NCI-H524 (cell line): ENCODE data around the gene DHTKD1.
"Not testable (repeated sequence)": the region's sequence is repeated elsewhere in the genome, so short reads cannot be mapped to it uniquely, and the experiment has no call there.

Experiments used
- DNase-seq, 2 experiments: peaks; one replicate each; lab custom pipeline; 2025; lab: John Stamatoyannopoulos, UW

The DHTKD1 gene

GRCh38 chr10:12067336-12067735 lies 1.4 kb upstream of the DHTKD1 start:
- DNase-seq, result no peak

DNA sequence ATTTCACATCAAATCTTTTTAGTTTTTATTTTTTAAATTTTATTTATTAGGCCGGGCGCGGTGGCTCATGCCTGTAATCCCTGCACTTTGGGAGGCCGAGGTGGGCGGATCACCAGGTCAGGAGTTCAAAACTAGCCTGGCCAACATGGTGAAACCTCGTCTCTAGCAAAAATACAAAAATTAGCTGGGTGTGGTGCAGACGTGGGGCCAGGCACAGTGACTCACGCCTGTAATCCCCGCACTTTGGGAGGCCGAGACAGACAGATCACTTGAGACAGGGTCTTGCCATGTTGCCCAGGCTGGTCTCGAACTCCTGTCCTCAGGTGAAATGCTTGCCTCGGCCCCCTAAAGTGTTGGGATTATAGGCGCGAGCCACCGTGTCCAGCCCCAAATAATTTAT lies 2.7 kb downstream of the DHTKD1 start:
- not testable (repeated sequence) for DNase-seq

- DNase-seq, result no peak
Observed at GRCh38 chr10:12073526-12073925, 4.8 kb downstream of the DHTKD1 start.

DNA sequence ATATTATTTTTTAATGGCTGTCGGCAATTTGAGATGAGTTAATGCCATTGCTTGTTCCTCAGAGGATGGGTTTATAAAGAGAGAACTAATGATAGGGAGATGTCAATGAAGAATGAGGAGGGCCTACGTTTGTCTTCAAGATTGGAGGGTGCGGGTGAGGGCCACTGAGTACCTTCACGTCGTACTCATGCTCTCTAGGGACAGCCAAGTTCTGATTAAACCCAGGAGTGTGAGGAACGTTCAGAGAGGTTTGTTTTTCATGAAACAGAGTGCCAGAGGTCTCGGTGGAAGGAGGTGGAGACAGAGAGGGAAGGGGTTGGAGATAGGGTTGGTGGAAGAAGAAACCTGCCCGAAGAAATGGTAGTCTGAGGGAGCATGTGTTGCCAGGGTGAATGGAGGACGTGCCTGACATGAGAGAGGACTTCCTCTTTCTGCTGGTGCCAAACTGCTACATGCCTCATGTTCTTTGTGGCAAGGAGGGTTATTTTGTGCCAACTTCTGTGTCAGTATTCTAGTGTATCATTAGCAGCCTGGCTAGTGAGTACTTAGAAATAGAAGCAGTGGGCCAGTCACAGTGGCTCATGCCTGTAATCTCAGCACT lies 8.9 kb downstream of the DHTKD1 start:
- no peak for DNase-seq

GRCh38 chr10:12081470-12081869 lies 12.7 kb downstream of the DHTKD1 start:
- no peak for DNase-seq

- no peak for DNase-seq
Observed at GRCh38 chr10:12081879-12082557, 13.3 kb downstream of the DHTKD1 start.

DNA sequence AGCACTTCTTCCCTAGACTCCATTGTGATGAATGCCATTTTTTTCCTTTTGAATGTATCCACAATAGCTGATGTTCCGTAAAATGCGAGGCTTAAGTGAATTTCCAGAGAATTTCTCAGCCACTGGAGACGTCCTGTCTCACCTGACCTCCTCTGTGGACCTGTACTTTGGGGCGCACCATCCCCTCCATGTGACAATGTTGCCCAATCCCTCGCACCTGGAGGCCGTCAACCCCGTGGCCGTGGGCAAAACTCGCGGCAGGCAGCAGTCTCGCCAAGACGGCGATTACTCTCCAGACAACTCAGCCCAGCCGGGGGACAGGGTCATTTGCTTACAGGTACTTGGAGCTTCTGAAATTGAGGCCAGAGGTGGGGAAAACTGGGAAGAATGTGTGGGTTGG lies 20.2 kb downstream of the DHTKD1 start:
- no peak for DNase-seq

- DNase-seq, result no peak
Observed at GRCh38 chr10:12091421-12091820, 22.7 kb downstream of the DHTKD1 start.

GRCh38 chr10:12097361-12097760 lies 28.6 kb downstream of the DHTKD1 start:
- DNase-seq, result not testable (repeated sequence)

GRCh38 chr10:12097791-12098190 lies 29.0 kb downstream of the DHTKD1 start:
- DNase-seq, result no peak

DNA sequence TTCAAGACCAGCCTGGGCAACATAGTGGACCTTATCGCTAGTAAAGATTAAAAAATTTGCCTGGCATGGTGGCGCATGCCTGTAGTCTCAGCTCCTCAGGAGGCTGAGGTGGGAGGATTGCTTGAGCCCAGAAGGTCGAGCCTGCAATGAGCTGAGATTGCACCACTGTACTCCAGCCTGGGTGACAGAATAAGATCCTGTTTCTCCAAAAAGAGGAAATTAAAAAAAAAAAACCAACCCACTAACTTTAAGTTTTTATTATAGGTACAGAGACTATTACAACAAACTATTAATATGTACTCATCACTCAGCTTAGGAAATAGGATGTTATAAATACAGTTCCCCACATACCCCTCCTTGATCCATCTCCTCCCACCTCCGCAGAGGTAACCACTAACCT lies 30.2 kb downstream of the DHTKD1 start:
- no peak for DNase-seq

GRCh38 chr10:12103802-12104201 lies 35.0 kb downstream of the DHTKD1 start:
- no peak for DNase-seq

DNA sequence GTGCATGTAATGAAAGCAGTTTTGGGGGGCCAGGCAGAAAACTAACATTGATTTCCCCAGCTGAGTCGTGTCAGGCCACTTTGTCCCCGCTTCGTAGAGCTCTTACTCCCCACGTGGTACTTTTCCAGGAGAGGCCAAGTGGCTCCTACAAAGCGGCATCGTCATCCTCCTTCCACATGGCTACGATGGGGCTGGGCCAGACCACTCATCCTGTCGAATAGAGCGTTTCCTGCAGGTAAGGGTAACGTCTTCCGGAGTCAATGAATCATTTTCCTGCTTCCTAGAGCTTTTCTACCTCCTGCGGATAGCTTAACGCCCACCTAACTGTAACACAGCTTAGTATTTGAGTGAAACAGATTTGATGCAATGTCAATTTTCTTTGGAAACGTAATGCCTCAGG lies 39.0 kb downstream of the DHTKD1 start:
- DNase-seq, result no peak

- no peak for DNase-seq
Observed at GRCh38 chr10:12109286-12109685, 40.5 kb downstream of the DHTKD1 start.

DNA sequence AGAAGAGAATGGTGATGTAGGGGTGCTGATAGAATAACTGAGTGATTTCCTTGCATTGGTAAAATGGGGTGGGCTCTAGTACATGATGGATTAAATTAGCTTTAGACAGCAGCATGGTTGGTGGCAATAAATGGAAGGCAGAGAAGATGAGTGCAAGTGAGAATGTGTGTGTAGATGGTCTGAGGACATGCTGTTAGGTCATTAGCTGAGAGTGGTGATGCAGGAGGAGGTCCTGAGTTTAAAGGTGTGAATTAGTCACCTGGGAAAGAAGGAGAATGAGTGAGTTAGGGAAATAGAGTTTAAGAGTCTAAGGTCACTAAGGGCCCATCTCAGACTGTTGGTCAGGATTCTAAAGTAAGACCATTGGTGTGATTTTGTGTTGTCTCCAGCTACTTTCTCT lies 42.8 kb downstream of the DHTKD1 start:
- DNase-seq, result no peak

DNA sequence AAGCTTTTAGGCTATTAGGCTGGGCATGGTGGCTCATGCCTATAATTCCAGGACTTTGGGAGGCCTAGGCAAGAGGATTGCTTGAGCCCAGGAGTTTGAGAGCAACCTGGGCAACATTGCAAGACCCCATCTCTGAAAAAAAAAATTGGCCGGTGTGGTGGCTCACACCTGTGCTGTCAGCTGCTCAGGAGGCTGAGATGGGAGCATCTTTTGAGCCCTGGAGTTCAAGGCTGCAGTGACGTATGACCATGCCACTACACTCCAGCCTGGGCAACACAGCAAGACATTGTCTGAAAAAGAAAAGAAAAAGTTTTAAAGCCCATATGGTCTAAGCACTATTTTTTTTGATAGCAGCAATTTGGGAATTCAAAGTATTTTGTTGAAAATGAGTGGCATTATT lies 44.9 kb downstream of the DHTKD1 start:
- DNase-seq, result no peak

- no peak for DNase-seq
Observed at GRCh38 chr10:12121673-12122072, 52.9 kb downstream of the DHTKD1 start.

GRCh38 chr10:12129222-12130111 lies 60.7 kb downstream of the DHTKD1 start, which contains the start of gene SEC61A2:
SEC61A2 (plus strand) TSS chr10:12129677; CDS start chr10:12129788, 111 bp downstream.
- DNase-seq, result peak; percentile 23 to 71

DNA sequence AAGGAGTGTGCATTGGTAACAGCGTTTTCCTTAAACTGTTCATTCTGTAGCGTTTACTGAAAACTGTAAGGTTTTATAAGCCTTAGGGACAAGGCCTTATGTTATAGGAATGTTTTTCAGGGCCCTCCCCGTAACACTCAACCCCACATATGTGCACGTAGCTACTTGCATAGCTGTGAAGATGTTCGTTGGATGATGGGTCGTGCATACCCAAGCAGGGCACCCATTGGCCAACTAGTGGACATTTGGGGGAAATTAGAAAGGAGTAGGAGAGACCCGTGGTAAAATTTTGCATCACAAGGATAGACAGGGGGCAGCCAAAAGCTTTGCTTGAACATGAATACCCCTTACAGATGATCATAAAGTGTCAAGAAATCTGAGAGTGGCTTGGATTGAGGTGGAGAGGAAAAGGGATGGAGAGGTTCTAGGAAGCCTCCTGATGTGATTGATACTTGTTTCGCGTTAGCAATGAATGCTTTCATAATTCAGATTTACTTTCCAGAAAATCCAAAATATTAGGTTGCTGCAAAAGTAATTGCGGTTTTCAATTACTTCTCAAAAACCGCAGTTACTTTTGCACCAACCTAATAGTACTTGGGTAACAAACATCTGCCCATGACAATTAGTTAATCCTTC lies 61.6 kb downstream of the DHTKD1 start:
- DNase-seq, result peak; percentile 33 to 69

DNA sequence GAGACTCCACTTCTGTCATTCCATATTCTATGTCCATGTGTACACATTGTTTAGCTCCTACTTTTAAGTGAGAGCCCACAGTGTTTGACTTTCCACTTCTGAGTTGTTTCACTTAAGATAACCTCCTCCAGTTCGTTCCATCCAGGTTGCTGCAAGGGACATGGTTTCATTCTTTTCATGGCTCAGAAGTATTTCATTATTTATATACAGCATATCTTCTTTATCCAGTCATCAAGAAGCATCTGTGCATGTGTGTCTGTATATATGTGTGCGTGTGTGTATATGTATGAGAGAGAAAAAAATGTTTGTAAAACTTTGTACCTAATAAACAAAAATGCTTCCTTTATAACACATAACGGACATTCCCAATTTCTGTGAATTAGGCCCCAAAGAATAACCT lies 66.9 kb downstream of the DHTKD1 start:
- no peak for DNase-seq

- no peak for DNase-seq
Observed at GRCh38 chr10:12140038-12140437, 71.3 kb downstream of the DHTKD1 start.

DNA sequence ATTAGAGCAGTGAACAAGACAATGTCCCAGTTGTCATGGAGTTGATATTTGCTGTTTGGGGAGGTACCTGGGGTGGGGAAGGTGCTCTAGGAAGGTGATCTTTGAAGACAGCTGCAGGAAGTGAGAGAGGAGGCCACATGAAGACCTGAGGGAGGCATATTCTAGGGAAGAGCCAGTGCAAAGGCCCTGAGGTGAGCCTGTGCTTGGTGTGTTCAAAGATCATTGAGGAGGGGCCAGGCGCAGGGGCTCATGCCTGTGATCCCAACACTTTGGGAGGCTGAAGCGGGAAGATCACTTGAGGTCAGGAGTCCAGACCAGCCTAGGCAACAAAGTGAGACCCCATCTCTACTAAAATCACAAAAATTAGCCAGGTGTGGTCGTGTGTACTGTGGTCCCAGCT lies 75.8 kb downstream of the DHTKD1 start:
- DNase-seq, result no peak
